Mammary epithelial cell (primary cell): Measurements from ENCODE around the gene REPIN1.

Experiments
- EZH2 ChIP-seq: IDR thresholded peaks from 2 replicates; pipeline ENCODE4 v1.6.1; 2012; ENCODE audit warnings: low read length, inconsistent platforms, borderline replicate concordance
- TF ChIP-seq, protein P1 (sequence below), 2 donors: IDR thresholded peaks in 1 of 2; conservative IDR thresholded peaks in 1 of 2; 2 replicates each; pipeline ENCODE4 v1.5.1; 2011 to 2012; ENCODE audit warnings: inconsistent platforms in 2 of 2, low read length in 2 of 2, mild to moderate bottlenecking in 2 of 2, control low read depth in 1 of 2, low read depth in 1 of 2; ENCODE audit not compliant: insufficient read depth in 1 of 2; ENCODE audit errors: extremely low read depth in 1 of 2

DNA sequence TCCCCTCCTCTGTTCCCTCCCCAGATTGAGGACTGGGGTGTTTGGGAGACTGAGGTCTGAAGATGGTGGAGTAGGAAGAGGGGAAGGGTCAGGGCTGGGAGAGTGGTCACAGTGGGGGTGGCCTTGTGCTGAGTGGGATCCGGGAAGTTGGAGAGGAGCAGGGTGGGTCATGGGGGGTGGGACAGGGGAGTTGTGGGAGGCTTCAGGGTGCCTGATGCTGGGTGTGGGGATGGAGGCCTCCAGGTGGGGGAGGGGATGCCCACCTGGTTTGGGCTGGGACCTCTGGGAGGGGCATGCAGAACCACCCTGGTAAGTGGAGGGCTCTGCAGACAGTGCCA is 13.1 kb downstream of the REPIN1 start:
- TF ChIP-seq EZH2, result no peak
- TF ChIP-seq, protein P1, sequence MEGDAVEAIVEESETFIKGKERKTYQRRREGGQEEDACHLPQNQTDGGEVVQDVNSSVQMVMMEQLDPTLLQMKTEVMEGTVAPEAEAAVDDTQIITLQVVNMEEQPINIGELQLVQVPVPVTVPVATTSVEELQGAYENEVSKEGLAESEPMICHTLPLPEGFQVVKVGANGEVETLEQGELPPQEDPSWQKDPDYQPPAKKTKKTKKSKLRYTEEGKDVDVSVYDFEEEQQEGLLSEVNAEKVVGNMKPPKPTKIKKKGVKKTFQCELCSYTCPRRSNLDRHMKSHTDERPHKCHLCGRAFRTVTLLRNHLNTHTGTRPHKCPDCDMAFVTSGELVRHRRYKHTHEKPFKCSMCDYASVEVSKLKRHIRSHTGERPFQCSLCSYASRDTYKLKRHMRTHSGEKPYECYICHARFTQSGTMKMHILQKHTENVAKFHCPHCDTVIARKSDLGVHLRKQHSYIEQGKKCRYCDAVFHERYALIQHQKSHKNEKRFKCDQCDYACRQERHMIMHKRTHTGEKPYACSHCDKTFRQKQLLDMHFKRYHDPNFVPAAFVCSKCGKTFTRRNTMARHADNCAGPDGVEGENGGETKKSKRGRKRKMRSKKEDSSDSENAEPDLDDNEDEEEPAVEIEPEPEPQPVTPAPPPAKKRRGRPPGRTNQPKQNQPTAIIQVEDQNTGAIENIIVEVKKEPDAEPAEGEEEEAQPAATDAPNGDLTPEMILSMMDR (conservative IDR thresholded peaks at IDR 0.05 in 1 of 2, IDR thresholded peaks at IDR 0.05 in 1 of 2; ENCODE audit: extremely low read depth in 1 of 2, insufficient read depth in 1 of 2, low read depth in 1 of 2, low read length in 2 of 2), result no peak
